ENCODE measurements around the gene STX16.
"Not testable (repeated sequence)": the region's sequence is repeated elsewhere in the genome, so short reads cannot be mapped to it uniquely, and the experiment has no call there.

The STX16 gene

GRCh38 chr20:58722877-58723627 is 72.0 kb downstream of the STX16 start:
- DNase-seq (ENCODE audit: low spot score) = no peak

GRCh38 chr20:58723628-58723984 is 72.5 kb downstream of the STX16 start:
- no peak for DNase-seq (ENCODE audit: low spot score)

- DNase-seq (ENCODE audit: low spot score) = not testable (repeated sequence)
Measured at GRCh38 chr20:58726156-58726555, 75.1 kb downstream of the STX16 start.

All from HuH-7 (cell line).